Glutamatergic neuron (in vitro differentiated cells): Measurements from ENCODE around the gene TTLL7. TPM values are rescaled to one million over a fixed set of nuclear protein-coding genes. Genes with fewer than 3 reads are reported as not detected.

Experiments used
- DNase-seq: peaks from one replicate; pipeline ENCODE4 v3.0.0; 2022
- H3K27ac Mint-ChIP-seq: one replicate; pipeline ENCODE4 v1.8.0; 2020; ENCODE audit warnings: mild to moderate bottlenecking, mixed read lengths, inconsistent platforms; ENCODE audit not compliant: unreplicated experiment
- H3K27me3 Mint-ChIP-seq: one replicate; pipeline ENCODE4 v1.8.0; 2020; ENCODE audit warnings: mild to moderate bottlenecking, moderate library complexity, mixed read lengths, inconsistent platforms; ENCODE audit not compliant: unreplicated experiment
- H3K36me3 Mint-ChIP-seq: one replicate; pipeline ENCODE4 v1.8.0; 2020; ENCODE audit warnings: mild to moderate bottlenecking, mixed read lengths, inconsistent platforms; ENCODE audit not compliant: unreplicated experiment
- H3K4me1 Mint-ChIP-seq: one replicate; pipeline ENCODE4 v1.8.0; 2020; ENCODE audit warnings: mild to moderate bottlenecking, low read depth, mixed read lengths, inconsistent platforms; ENCODE audit not compliant: unreplicated experiment
- H3K4me3 Mint-ChIP-seq: one replicate; pipeline ENCODE4 v1.8.0; 2020; ENCODE audit warnings: mild to moderate bottlenecking, mixed read lengths, inconsistent platforms; ENCODE audit not compliant: unreplicated experiment
- H3K9me3 Mint-ChIP-seq: one replicate; pipeline ENCODE4 v1.8.0; 2020; ENCODE audit warnings: mild to moderate bottlenecking, moderate library complexity, mixed read lengths, inconsistent platforms; ENCODE audit not compliant: unreplicated experiment
- CTCF ChIP-seq: fragments of 200-600 bp; sonication (generic); IDR thresholded peaks from one replicate; pipeline ENCODE4 v1.5.0; 2021; ENCODE audit not compliant: partially characterized antibody, unreplicated experiment
- total RNA-seq: library from RNA; stranded (reverse); fragmentation: NEBNext Ultra II Directional; extraction: Animal tissue kit (Norgen Biotek cat#: 25700); gene quantifications from one replicate; pipeline ENCODE4 v1.2.1, GENCODE V29; 2021; ENCODE audit not compliant: unreplicated experiment

TTLL7 gene
- total RNA-seq, 1 donor from 2014 or later = 123 TPM

GRCh38 chr1:84027368-84027767 lies 28.4 kb upstream of the TTLL7 start:
- Mint-ChIP-seq H3K36me3 (no peaks in the 10 kb centered on the region), H3K27me3 (peaks cover 11% of the 10 kb centered on the region), H3K4me3 (no peak overlapping the region), H3K4me1 (peaks cover 6% of the 10 kb centered on the region), H3K27ac (no peak overlapping the region), H3K9me3 (peaks cover 2% of the 10 kb centered on the region)
- TF ChIP-seq CTCF = no peak
- no peak for DNase-seq

DNA sequence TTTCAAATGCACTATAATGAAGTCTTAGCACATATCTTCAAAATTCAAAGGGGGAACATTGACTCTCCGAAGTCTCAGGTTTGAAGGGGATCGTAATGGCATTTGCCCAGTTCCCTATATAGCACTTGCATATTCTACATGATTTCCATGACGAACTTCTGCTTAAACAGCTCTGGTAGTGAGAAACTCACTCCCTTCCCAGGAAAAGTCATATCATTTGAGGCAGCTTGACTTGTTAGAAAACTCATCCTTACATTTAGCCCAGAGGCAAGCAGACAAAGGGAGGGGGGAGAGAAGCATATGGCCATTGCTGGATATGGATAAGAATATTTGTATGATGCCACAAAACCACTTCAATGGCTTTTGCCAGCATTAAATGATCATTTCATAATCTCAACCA lies 27.0 kb upstream of the TTLL7 start:
- no peak overlapping the region for H3K4me3 Mint-ChIP-seq
- peaks cover 2% of the 10 kb centered on the region for H3K9me3 Mint-ChIP-seq
- H3K27me3 Mint-ChIP-seq = peaks cover 11% of the 10 kb centered on the region
- H3K4me1 Mint-ChIP-seq = peaks cover 6% of the 10 kb centered on the region
- no peak overlapping the region for H3K27ac Mint-ChIP-seq
- DNase-seq = no peak
- H3K36me3 Mint-ChIP-seq = peaks cover 7% of the 10 kb centered on the region
- no peak for TF ChIP-seq CTCF

DNA sequence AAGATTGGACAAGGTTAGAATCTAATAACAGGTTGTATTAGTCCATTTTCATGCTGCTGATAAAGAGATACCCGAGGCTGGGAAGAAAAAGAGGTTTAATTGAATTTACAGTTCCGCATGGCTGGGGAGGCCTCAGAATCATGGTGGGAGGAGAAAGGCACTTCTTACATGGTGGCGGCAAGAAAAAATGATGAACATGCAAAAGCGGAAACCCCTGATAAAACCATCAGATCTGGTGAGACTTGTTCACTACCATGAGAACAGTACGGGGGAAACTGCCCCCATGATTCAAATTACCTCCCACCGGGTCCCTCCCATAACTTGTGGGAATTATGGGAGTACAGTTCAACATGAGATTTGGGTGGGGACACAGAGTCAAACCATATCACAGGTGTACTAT lies 22.9 kb upstream of the TTLL7 start:
- Mint-ChIP-seq H3K36me3 (peaks cover 7% of the 10 kb centered on the region), H3K27ac (no peak overlapping the region), H3K4me3 (no peak overlapping the region), H3K27me3 (peaks cover 15% of the 10 kb centered on the region), H3K4me1 (no peaks in the 10 kb centered on the region), H3K9me3 (no peaks in the 10 kb centered on the region)
- no peak for DNase-seq
- no peak for TF ChIP-seq CTCF

- H3K27me3 Mint-ChIP-seq = peaks cover 9% of the 10 kb centered on the region
- H3K4me3 Mint-ChIP-seq = no peak overlapping the region
- no peak for TF ChIP-seq CTCF
- H3K36me3 Mint-ChIP-seq = peaks cover 7% of the 10 kb centered on the region
- no peaks in the 10 kb centered on the region for H3K9me3 Mint-ChIP-seq
- H3K27ac Mint-ChIP-seq = no peak overlapping the region
- DNase-seq = no peak
- no peaks in the 10 kb centered on the region for H3K4me1 Mint-ChIP-seq
Measured at GRCh38 chr1:84020151-84020550, 21.2 kb upstream of the TTLL7 start.

DNA sequence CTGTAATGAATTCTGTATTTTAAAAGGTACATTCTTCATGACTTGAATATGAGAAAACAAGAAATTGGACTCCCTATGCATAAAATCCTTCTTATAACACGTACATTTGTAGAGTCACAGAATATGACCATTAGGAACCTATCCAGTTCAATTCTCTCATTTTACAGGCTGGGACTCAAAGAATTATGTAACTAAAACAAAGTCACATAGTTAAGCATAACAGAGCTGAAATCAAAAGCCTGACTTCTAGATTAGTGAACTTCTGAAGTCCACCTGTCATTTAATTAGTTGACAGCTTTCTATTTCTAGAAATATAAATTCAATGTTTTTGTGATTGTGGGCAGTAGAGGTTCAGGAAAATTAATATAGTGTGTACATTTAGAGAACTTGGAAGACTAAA lies 20.3 kb upstream of the TTLL7 start:
- DNase-seq = no peak
- Mint-ChIP-seq H3K9me3 (no peaks in the 10 kb centered on the region), H3K4me3 (no peak overlapping the region), H3K27ac (no peak overlapping the region), H3K36me3 (peaks cover 7% of the 10 kb centered on the region), H3K4me1 (no peaks in the 10 kb centered on the region), H3K27me3 (peaks cover 4% of the 10 kb centered on the region)
- no peak for TF ChIP-seq CTCF
